HG03064 (cell line): ENCODE measurements around the gene STAC.
"Not testable (repeated sequence)": the region's sequence is repeated elsewhere in the genome, so short reads cannot be mapped to it uniquely, and the experiment has no call there.

ENCODE experiments used
- ATAC-seq: cut with Tn5 transposase; IDR thresholded peaks from one replicate; pipeline ENCODE4 v1.9.1; 2021; ENCODE audit warnings: low read depth; ENCODE audit not compliant: unreplicated experiment

The STAC gene

DNA sequence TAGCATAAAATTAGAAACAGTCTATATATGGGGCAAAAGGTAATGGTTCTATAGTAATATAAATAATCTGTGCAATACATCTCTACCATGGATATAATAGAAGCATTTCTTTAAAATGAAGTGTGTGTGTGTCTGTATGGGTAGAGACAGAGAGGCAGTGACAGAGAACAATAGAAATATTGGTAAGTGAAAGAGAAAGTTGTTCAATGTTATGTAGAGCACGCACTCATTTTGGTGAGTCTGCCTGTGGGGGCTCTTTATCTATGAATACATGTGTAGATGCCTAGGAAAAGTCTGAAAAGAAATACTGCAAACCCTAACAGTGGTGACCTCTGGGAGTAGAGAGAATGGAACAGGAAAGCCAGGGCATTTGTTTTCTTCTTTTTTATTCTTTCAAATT is 182.6 kb downstream of the STAC start:
- no peak for ATAC-seq

DNA sequence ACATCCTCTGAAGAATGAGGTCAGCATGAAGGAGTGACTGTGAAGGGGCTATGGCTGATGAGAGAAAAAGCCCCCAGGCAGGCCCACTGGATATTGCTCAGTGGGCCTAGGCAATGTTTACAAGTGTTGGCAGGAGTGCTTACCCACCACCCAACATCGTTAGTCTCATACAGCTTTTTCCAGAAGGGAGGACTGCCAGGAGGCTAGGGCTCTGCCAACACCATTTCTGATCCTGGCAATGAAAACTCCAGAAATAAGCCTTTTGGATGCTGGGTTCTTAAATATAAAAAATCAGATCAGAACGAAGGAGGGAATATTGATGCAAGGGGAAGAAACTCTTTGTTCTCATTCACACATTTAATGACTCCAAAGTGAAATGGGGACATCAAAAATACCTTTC is 194.9 kb downstream of the STAC start:
- no peak for ATAC-seq

GRCh38 chr3:36578418-36578817 is 198.1 kb downstream of the STAC start:
- ATAC-seq = not testable (repeated sequence)

GRCh38 chr3:36579746-36580145 is 199.4 kb downstream of the STAC start:
- no peak for ATAC-seq

GRCh38 chr3:36580716-36581115 is 200.4 kb downstream of the STAC start:
- ATAC-seq = no peak

- ATAC-seq = no peak
Measured at GRCh38 chr3:36591959-36592358, 211.7 kb downstream of the STAC start.

- no peak for ATAC-seq
Measured at GRCh38 chr3:36595511-36595910, 215.2 kb downstream of the STAC start.

GRCh38 chr3:36596419-36596818 is 216.1 kb downstream of the STAC start:
- no peak for ATAC-seq

DNA sequence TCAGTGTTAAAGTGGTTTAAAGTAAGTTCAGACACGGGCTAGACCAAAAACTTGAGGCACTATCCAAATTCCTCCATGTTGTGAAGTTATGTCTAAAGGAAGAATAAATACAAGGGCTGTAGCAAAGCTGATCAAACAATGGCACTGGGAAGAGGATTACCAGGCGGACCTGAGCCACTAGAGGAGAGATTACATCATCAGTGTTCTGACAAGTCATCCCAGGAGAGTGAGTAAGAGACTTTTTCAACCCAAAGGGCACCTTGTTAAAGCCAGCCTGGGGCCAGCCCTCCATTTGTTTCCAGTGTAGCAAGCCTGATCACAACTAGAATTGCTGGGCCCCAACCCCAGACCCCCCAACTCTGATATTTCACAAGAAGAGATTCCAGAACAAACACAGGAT is 217.1 kb downstream of the STAC start:
- no peak for ATAC-seq
